ENCODE data around the gene TCF4.

DNA sequence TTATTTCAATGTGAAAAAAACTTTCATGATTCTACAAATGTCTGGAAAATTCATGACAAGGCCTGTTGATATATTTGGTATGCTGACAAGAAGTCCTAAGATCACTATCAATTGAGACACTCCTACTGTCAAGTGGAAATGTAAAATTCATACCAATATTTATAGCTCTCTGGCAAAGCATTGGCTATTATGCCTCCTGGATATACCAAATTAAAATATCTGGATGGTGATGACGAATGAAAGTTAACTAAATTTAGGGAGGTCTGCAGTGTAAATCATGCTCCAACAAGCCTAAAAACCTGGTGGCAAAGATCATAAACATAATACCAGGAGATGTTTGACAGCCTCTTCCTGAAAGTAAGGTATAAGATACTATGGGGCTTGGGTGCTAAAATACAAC is 41.1 kb upstream of the TCF4 start:
- TF ChIP-seq, protein P1, sequence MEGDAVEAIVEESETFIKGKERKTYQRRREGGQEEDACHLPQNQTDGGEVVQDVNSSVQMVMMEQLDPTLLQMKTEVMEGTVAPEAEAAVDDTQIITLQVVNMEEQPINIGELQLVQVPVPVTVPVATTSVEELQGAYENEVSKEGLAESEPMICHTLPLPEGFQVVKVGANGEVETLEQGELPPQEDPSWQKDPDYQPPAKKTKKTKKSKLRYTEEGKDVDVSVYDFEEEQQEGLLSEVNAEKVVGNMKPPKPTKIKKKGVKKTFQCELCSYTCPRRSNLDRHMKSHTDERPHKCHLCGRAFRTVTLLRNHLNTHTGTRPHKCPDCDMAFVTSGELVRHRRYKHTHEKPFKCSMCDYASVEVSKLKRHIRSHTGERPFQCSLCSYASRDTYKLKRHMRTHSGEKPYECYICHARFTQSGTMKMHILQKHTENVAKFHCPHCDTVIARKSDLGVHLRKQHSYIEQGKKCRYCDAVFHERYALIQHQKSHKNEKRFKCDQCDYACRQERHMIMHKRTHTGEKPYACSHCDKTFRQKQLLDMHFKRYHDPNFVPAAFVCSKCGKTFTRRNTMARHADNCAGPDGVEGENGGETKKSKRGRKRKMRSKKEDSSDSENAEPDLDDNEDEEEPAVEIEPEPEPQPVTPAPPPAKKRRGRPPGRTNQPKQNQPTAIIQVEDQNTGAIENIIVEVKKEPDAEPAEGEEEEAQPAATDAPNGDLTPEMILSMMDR (IDR thresholded peaks at IDR 0.05 in 8 of 11, conservative IDR thresholded peaks at IDR 0.05 in 3 of 11), result no peak
- no peak for TF ChIP-seq POLR2A (IDR thresholded peaks at IDR 0.05)
- no peak for TF ChIP-seq POLR2AphosphoS5 (IDR thresholded peaks at IDR 0.05)

Data from spleen (tissue), 7 donors.